Keratinocyte (primary cell): ENCODE results near the gene RNF13. TPM values are rescaled to one million over a fixed set of nuclear protein-coding genes. Genes with fewer than 3 reads are reported as not detected.

Experiments used
- DNase-seq: peaks from one replicate; pipeline ENCODE4 v3.0.0-alpha.2; 2011; ENCODE audit warnings: low read depth, missing footprints, low spot score
- FAIRE-seq: peaks from 2 replicates; lab custom pipeline; 2011; peaks lifted over from hg19 to GRCh38; lab: Jason Lieb, UNC
- H2AFZ ChIP-seq: 2 replicates; pipeline ENCODE4 v1.6.0; 2012; ENCODE audit warnings: low read length, control low read depth, inconsistent platforms; ENCODE audit not compliant: control insufficient read depth
- H3K27ac ChIP-seq: 2 replicates; pipeline ENCODE4 v1.5.1; 2011; ENCODE audit warnings: low read length; ENCODE audit not compliant: control insufficient read depth, insufficient read depth
- H3K27me3 ChIP-seq: 3 replicates; pipeline ENCODE4 v1.6.0; 2011; ENCODE audit warnings: low read length; ENCODE audit not compliant: control insufficient read depth, insufficient read depth; ENCODE audit errors: extremely low read depth
- H3K36me3 ChIP-seq, 2 experiments: 2 replicates in 1 of 2; 3 replicates in 1 of 2; pipeline ENCODE4 v1.5.1; 2011; ENCODE audit warnings: low read length in 2 of 2, mild to moderate bottlenecking in 1 of 2; ENCODE audit not compliant: control insufficient read depth in 2 of 2, insufficient read depth in 2 of 2; ENCODE audit errors: extremely low read depth in 1 of 2
- H3K4me1 ChIP-seq: 3 replicates; pipeline ENCODE4 v1.5.1; 2011; ENCODE audit warnings: low read length; ENCODE audit not compliant: control insufficient read depth, insufficient read depth; ENCODE audit errors: extremely low read depth
- H3K4me2 ChIP-seq: 3 replicates; pipeline ENCODE4 v1.6.0; 2011; ENCODE audit warnings: low read depth, low read length; ENCODE audit not compliant: control insufficient read depth, insufficient read depth; ENCODE audit errors: extremely low read depth
- H3K4me3 ChIP-seq, 3 experiments: fragments of 200-600 bp in 1 of 3; sonication (generic) in 1 of 3; 2 replicates in 2 of 3; 3 replicates in 1 of 3; pipeline ENCODE4 v1.5.1; 2011 to 2016; ENCODE audit warnings: low read length in 3 of 3, mild to moderate bottlenecking in 3 of 3, control low read depth in 2 of 3, inconsistent platforms in 1 of 3, low read depth in 1 of 3, mixed read lengths in 1 of 3, mixed run types in 1 of 3, moderate library complexity in 1 of 3; ENCODE audit not compliant: control insufficient read depth in 2 of 3, insufficient read depth in 2 of 3; ENCODE audit errors: extremely low read depth in 1 of 3
- H3K79me2 ChIP-seq: 2 replicates; pipeline ENCODE4 v1.6.0; 2012; ENCODE audit warnings: low read length; ENCODE audit not compliant: control insufficient read depth, insufficient read depth
- H3K9ac ChIP-seq: 3 replicates; pipeline ENCODE4 v1.6.0; 2011; ENCODE audit warnings: low read length; ENCODE audit not compliant: control insufficient read depth, insufficient read depth; ENCODE audit errors: extremely low read depth
- H3K9me1 ChIP-seq: 3 replicates; pipeline ENCODE4 v1.6.0; 2011; ENCODE audit warnings: low read length; ENCODE audit not compliant: control insufficient read depth, insufficient read depth; ENCODE audit errors: extremely low read depth
- H3K9me3 ChIP-seq: 2 replicates; pipeline ENCODE4 v1.5.1; 2012; ENCODE audit warnings: low read depth, low read length; ENCODE audit not compliant: control insufficient read depth
- H4K20me1 ChIP-seq: 3 replicates; pipeline ENCODE4 v1.6.0; 2011; ENCODE audit warnings: low read length; ENCODE audit not compliant: control insufficient read depth, insufficient read depth; ENCODE audit errors: extremely low read depth
- EZH2 ChIP-seq: IDR thresholded peaks from one replicate; pipeline ENCODE4 v1.6.1; 2012; ENCODE audit warnings: inconsistent platforms, mild to moderate bottlenecking, low read length, moderate library complexity
- dilution Hi-C: fragments of 300-500 bp; cut with MboI; formaldehyde crosslinking; loops from one replicate; pipeline ENCODE4 v1.7.0; 2020; ENCODE audit warnings: low sequenced_read_pairs; ENCODE audit not compliant: extremely low pct_ligation_motif_present
- polyA plus RNA-seq, 5 experiments: library from polyadenylated mRNA; depleted of rRNA in 3 of 5; stranded (reverse) in 3 of 5; stranded (forward) in 1 of 5; unstranded in 1 of 5; fragments of >200 nt; gene quantifications; 1 replicate in 1 of 5; 2 replicates in 3 of 5; 3 replicates in 1 of 5; pipeline versions ENCODE4 v1.2.1 to v1.2.3, GENCODE V29; 2011 to 2012; ENCODE audit warnings: missing spikeins in 2 of 5, low read depth in 1 of 5, low replicate concordance in 1 of 5
- TF ChIP-seq, protein P1 (sequence below), 3 experiments: IDR thresholded peaks in 1 of 3; conservative IDR thresholded peaks in 1 of 3; optimal IDR thresholded peaks in 1 of 3; 2 replicates in 2 of 3; 3 replicates in 1 of 3; pipeline versions ENCODE3 to v1.5.1; 2011; ENCODE audit warnings: low read length in 3 of 3, mild to moderate bottlenecking in 3 of 3, moderate library complexity in 2 of 3, control low read depth in 1 of 3, inconsistent platforms in 1 of 3; ENCODE audit not compliant: insufficient read depth in 2 of 3; ENCODE audit errors: extremely low read depth in 1 of 3

Gene RNF13
- polyA plus RNA-seq, 1 donor (not counting 4 experiments of a cell fraction or from before 2014, with no cell fraction given), result 57.4 TPM

DNA sequence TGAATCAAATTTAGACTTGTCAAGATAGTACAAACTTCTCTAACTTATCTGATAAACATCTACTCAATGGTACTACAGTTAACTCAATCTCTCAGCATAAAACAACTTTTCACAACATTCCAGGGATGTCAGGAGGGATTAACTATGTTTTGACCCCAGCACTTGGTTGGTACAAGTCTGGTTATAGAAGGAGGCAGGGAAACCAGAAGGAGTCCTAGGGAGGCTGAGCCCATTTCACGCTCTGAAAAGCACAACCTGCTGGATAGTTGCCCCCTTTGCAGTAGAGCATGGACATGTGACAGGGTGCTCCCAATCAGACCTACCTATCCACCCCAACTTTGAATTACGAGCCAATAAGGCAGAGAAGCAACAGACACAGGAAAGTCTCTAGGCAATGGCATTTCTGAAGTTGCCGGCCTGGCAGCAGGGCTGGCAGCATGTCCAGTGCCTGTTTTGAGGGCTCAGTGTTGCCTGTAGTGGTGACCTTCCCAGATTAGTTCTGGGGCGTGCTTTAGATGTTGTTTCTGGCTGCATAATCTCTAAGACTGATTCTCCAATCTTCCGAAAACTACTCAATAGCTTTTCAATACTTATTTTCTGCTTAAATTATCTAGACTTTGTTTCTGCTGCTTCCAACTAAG, 28.8 kb upstream of the RNF13 start:
- no peaks in the 10 kb centered on the region for H3K79me2 ChIP-seq
- H4K20me1 ChIP-seq, result no peaks in the 10 kb centered on the region
- H3K27me3 ChIP-seq, result no peaks in the 10 kb centered on the region
- H3K27ac ChIP-seq, result peak overlapping the region; percentile 66
- H3K9me1 ChIP-seq, result no peaks in the 10 kb centered on the region
- FAIRE-seq (peak; percentile 20), DNase-seq (no peak)
- H3K4me3 ChIP-seq, result no peak overlapping the region
- H3K9ac ChIP-seq, result no peak overlapping the region
- dilution Hi-C loops, result no loop called here
- H3K4me1 ChIP-seq, result peaks cover 16% of the 10 kb centered on the region
- H3K9me3 ChIP-seq, result no peaks in the 10 kb centered on the region
- no peaks in the 10 kb centered on the region for H3K36me3 ChIP-seq
- H3K4me2 ChIP-seq, result peak overlapping the region; percentile 52
- H2AFZ ChIP-seq, result peak overlapping the region; percentile 70
- TF ChIP-seq, protein P1, sequence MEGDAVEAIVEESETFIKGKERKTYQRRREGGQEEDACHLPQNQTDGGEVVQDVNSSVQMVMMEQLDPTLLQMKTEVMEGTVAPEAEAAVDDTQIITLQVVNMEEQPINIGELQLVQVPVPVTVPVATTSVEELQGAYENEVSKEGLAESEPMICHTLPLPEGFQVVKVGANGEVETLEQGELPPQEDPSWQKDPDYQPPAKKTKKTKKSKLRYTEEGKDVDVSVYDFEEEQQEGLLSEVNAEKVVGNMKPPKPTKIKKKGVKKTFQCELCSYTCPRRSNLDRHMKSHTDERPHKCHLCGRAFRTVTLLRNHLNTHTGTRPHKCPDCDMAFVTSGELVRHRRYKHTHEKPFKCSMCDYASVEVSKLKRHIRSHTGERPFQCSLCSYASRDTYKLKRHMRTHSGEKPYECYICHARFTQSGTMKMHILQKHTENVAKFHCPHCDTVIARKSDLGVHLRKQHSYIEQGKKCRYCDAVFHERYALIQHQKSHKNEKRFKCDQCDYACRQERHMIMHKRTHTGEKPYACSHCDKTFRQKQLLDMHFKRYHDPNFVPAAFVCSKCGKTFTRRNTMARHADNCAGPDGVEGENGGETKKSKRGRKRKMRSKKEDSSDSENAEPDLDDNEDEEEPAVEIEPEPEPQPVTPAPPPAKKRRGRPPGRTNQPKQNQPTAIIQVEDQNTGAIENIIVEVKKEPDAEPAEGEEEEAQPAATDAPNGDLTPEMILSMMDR (optimal IDR thresholded peaks at IDR 0.05 in 1 of 3, IDR thresholded peaks at IDR 0.05 in 1 of 3, conservative IDR thresholded peaks at IDR 0.05 in 1 of 3; ENCODE audit: extremely low read depth in 1 of 3, insufficient read depth in 2 of 3, low read length in 3 of 3), result no peak
- no peak for TF ChIP-seq EZH2

DNA sequence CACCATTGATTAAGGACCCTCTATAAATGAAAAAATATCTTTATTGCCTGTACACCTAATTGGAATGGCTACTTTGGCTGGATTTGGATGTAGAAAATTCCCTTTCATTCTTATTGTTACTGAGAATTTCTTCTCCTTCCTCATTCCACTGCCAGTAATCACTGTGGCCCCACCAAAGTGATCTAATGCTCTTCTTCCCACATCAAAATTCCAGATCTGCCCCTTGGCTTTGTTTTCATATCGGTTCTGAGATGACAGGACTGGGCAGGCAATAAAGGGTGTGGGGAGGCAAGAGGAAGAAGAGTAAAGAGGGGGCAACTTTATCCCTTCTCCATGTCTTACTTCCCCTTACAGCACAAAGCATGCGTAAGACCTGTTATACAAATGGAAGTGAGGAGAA, 22.7 kb upstream of the RNF13 start:
- FAIRE-seq (peak; percentile 84), DNase-seq (no peak)
- peak overlapping the region; percentile 48 for H2AFZ ChIP-seq

More for the DNA sequence above, 22.7 kb upstream of the RNF13 start:
- H3K9ac ChIP-seq, result no peak overlapping the region
- no peaks in the 10 kb centered on the region for H3K79me2 ChIP-seq
- no peaks in the 10 kb centered on the region for H3K9me1 ChIP-seq
- H3K27me3 ChIP-seq, result no peaks in the 10 kb centered on the region
- peak overlapping the region; percentile 4 for H3K27ac ChIP-seq
- H3K4me3 ChIP-seq, result no peak overlapping the region
- TF ChIP-seq EZH2, result no peak
- TF ChIP-seq, protein P1 (optimal IDR thresholded peaks at IDR 0.05 in 1 of 3, IDR thresholded peaks at IDR 0.05 in 1 of 3, conservative IDR thresholded peaks at IDR 0.05 in 1 of 3; ENCODE audit: extremely low read depth in 1 of 3, insufficient read depth in 2 of 3, low read length in 3 of 3), result no peak
- H3K4me2 ChIP-seq, result peak overlapping the region; percentile 54
- dilution Hi-C loops, result no loop called here
- H3K9me3 ChIP-seq, result no peaks in the 10 kb centered on the region
- H3K4me1 ChIP-seq, result peaks cover 23% of the 10 kb centered on the region
- no peaks in the 10 kb centered on the region for H3K36me3 ChIP-seq
- H4K20me1 ChIP-seq, result no peaks in the 10 kb centered on the region
